ENCODE data around the gene BMP6.

Gene BMP6

GRCh38 chr6:7910298-7910653, 184.4 kb downstream of the BMP6 start:
- DNase-seq, result no peak

GRCh38 chr6:7910654-7911344, 184.9 kb downstream of the BMP6 start, which contains the start of gene TXNDC5:
Gene TXNDC5 (minus strand): TSS chr6:7910788. CDS start chr6:7910776, 12 bp downstream.
- DNase-seq, result peak; percentile 57

- no peak for DNase-seq
Observed at GRCh38 chr6:7911345-7911725, 185.4 kb downstream of the BMP6 start.

- DNase-seq, result no peak
Observed at GRCh38 chr6:7912024-7912423, 186.1 kb downstream of the BMP6 start.

GRCh38 chr6:7912736-7913517, 187.0 kb downstream of the BMP6 start:
- DNase-seq, result no peak

DNA sequence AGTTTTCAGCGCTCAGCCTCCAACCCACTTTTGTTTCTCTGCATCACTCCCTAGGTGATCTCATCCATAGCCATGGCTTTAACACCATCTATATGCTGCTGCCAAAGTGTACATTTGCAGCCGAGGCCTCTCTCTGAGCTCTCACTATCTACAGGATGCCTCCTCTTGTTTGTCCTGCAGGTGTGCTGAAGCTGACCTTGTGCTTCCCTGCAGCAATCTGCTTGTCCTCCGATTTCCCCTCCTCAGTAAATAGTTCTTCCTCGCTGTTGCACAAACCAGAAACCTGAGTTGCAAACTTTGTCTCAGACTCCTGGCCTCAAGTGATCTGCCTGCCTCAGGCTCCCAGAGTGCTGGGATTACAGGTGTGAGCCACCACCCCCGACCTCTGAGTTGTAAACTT, 188.4 kb downstream of the BMP6 start:
- DNase-seq, result no peak

- peak; percentile 33 for DNase-seq
Observed at GRCh38 chr6:7914991-7915789, 189.3 kb downstream of the BMP6 start.

- DNase-seq, result no peak
Observed at GRCh38 chr6:7916959-7917358, 191.1 kb downstream of the BMP6 start.

GRCh38 chr6:7917729-7918128, 191.8 kb downstream of the BMP6 start:
- DNase-seq, result no peak

GRCh38 chr6:7918403-7918802, 192.5 kb downstream of the BMP6 start:
- DNase-seq, result no peak

GRCh38 chr6:7919871-7920270, 194.0 kb downstream of the BMP6 start:
- DNase-seq, result peak; percentile 84

DNA sequence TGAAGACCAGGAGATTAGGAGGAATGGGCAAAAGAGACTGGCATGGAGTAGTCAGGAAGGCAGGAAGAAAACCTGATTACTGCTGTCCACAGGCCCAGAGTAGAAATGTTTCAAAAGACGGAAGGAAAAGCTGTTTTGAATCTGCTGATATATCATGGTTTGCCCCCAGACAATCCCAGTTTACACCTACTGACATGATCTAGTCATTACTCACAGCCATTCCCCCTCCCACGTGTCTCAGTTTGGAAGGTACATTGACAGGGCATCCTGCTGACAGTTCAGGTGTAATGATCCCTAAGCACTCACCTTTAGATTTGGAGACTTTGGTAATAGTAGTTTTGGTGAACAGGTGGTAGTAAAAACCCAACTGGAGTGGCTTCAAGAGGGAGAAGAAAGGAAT, 194.5 kb downstream of the BMP6 start:
- no peak for DNase-seq

DNA sequence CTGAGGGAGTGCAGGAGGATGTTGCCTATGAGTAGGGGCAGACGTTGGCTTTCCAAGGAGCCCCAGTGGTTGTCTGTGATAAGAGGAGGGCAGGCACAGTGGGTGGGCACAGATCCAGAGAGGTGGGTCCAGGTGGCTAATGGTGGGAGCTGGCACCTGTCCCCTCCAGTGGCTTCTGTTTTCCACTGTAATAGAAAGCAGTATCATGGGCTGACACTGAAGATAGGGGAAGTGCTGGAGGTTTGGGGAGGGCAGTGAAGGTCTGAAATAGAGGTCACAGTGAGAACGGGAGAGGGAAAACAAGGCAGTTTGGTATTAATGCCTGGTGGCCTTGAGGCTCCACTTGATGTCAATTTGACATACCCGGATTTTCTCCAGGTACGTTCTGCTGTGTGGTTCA, 195.1 kb downstream of the BMP6 start:
- no peak for DNase-seq

- DNase-seq, result no peak
Observed at GRCh38 chr6:7921632-7922092, 195.8 kb downstream of the BMP6 start.

- DNase-seq, result no peak
Observed at GRCh38 chr6:7922596-7922995, 196.7 kb downstream of the BMP6 start.

DNA sequence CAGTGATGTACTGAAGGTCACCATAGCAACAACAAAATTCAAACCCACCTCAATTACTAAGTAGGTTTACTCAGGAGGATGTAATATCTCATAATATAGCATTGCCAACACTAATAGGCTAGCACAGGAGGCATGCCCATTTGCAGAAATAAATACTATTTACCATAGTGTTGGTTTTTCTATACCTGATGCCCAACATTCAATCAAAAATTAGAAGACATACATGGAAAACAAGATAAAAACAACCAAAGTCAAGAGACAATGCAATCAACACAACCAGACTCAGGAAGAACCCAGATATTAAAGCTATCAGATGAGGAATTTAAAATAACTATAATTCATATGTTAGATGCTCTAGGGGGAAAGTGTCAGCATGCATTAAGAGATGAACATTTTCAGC, 199.0 kb downstream of the BMP6 start:
- no peak for DNase-seq

All from NCI-H226 (cell line).